Metanephros (tissue), 2 donors: ENCODE results near the gene DMRTC1B. TPM values are rescaled to one million over a fixed set of nuclear protein-coding genes. Genes with fewer than 3 reads are reported as not detected.

ENCODE experiments used
- small RNA-seq: library from RNA; depleted of rRNA; stranded (forward); fragments of <200 nt; gene quantifications from one replicate; pipeline ENCODE3, GENCODE V24; 2014; ENCODE audit warnings: low replicate concordance
- total RNA-seq: library from RNA; depleted of rRNA; stranded (reverse); fragments of >200 nt; gene quantifications from one replicate; pipeline ENCODE4 v1.2.3, GENCODE V29; 2014

The DMRTC1B gene, protein sequence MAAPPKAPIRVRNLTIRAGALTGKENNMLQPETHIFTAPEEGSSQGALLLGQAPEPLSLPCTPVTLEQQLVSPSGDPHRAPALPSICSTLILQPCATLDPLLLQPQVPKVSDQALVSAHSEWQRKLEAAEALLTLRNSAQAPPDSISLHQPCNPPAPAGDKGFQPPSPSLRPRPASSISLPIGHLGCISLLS
- total RNA-seq = 2.5 TPM

DNA sequence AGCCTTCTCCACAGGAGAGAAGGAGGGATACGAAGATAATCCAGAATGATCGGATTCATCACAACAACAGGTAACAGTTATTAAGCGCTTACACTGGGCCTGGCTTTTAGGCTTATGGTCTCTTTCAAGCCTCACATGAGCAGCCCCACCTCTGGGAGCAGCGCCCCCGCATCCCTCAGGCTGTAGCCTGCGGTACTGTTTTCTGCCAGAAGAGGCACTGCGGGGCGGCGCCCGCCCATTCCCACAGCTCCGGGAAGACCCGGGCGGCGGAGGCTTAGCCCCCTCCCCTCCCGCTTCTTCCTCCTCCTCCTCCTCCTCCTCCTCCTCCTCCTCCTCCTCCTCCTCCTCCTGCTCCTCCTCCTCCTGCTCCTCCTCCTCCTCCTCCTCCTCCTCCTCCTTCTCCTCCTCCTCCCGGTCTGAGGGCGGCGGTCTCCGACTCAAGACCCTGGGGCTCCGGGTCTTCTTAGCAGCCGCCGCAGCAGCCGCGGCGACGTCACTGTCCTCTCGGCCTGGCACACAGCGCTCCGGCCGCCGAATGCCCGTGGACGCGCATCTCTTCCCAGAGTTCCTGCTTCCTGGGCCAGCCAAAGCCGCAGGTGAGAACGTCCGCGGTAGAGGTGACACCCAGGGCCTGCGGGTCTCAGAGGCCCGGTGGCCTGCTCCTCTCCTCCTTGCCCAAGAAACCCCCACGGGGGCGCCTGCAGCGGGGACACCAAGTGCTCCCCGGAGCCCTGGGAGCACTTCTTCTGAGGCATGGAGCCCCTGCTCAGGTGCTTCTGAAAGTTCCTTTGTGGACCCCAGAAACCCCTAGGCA is at the start of gene DMRTC1B:
Gene DMRTC1B (plus strand): TSS at position 238 of the 814 bp plus-strand sequence. CDS start 68,246 bp downstream, outside the sequence.

DNA sequence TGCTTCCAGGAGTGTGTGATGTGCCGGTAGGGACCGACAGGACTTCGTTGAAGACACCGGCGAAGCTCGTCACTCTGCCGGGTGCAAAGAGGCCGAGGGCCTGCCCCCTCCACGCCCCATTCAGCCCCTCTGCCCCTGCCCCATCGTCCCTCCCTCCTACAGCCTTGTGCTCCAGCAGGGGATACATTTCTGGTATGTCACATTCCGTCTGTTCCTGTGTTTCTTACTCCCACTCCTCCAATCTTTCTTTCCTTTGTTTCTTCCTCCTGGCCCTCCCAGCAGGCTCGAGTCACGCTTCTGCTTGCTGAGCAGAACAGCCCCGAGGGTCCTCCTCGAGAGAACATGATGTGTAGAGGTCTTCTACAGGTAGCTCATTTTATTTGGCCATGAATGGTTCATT is 5.9 kb downstream of the DMRTC1B start, which contains the start of gene FAM236B:
Gene FAM236B (minus strand): TSS at position 101 of the 400 bp plus-strand sequence. CDS start 100 bp downstream, at position 1.

DNA sequence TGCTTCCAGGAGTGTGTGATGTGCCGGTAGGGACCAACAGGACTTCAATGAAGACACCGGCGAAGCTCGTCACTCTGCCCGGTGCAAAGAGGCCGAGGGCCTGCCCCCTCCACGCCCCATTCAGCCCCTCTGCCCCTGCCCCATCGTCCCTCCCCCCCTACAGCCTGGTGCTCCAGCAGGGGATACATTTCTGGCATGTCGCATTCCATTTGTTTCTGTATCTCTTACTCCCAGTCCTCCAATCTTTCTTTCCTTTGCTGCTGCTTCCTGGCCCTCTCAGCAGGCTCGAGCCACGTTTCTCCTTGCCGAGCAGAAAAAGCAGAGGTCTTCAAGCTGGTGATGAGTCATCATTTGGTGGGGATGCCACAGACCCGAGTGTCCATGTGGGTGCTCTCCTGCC is 31.4 kb downstream of the DMRTC1B start, which contains the start of gene FAM236D:
Gene FAM236D (minus strand): TSS at position 101 of the 400 bp plus-strand sequence. CDS start 100 bp downstream, at position 1.

Small RNA genes within 50 kb of the gene (small RNA-seq; reads per million reads assigned to genes)
- not detected for gene RNU1-112P

Other genes starting within 250 kb of the DMRTC1B start
- gene HDAC8, start 204.0 kb upstream of the DMRTC1B start, total RNA-seq = 40.5 TPM
- 6.4 TPM for gene PHKA1, start 62.6 kb upstream of the DMRTC1B start, total RNA-seq
- not detected for gene FAM236B, start 5.8 kb downstream of the DMRTC1B start, total RNA-seq
- not detected for gene FAM236D, start 31.3 kb downstream of the DMRTC1B start, total RNA-seq
- not detected for gene FAM236C, start 135.7 kb downstream of the DMRTC1B start, total RNA-seq
- gene FAM236A, start 161.3 kb downstream of the DMRTC1B start, total RNA-seq = not detected
- not detected for gene DMRTC1, start 166.9 kb downstream of the DMRTC1B start, total RNA-seq
- gene PABPC1L2B, start 226.0 kb downstream of the DMRTC1B start, total RNA-seq = not detected